Thyroid gland (tissue), 4 donors: Measurements from ENCODE around the gene CDC27.

Source experiments
- POLR2A ChIP-seq, 2 donors: fragments of 450-650 bp; IDR thresholded peaks; one replicate each; pipeline ENCODE4 v1.6.1; 2017; ENCODE audit warnings: antibody characterized with exemption in 2 of 2, mild to moderate bottlenecking in 2 of 2, moderate library complexity in 1 of 2
- TF ChIP-seq, protein P1 (sequence below), 6 experiments: fragments of 200-600 bp in 3 of 6; fragments of 450-650 bp in 3 of 6; sonication (generic) in 3 of 6; IDR thresholded peaks; one replicate each; pipeline ENCODE4 v1.5.1; 2016 to 2019; ENCODE audit warnings: antibody characterized with exemption in 6 of 6, mild to moderate bottlenecking in 2 of 6, inconsistent platforms in 1 of 6, moderate library complexity in 1 of 6

DNA sequence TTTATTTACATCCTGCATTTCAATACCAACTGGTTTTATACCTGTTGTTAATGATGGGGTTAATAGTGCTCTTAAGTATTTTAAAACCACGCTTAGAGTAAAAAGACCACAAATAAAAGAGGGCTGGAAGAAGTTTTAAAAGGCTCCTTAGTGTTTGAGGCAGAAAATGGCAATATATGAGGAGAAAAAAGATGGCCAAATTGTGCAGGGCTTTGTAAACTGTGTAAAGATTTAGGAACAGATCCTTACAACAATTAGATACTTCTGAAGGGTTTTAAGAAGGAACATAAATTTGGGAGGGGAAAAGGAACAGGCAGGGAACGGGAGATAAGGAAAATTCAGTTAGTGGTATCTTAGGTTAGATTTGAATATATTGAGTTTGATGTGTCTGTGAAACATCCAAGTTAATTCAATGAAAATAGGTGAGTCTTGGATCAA is 12.7 kb downstream of the CDC27 start:
- TF ChIP-seq, protein P1, sequence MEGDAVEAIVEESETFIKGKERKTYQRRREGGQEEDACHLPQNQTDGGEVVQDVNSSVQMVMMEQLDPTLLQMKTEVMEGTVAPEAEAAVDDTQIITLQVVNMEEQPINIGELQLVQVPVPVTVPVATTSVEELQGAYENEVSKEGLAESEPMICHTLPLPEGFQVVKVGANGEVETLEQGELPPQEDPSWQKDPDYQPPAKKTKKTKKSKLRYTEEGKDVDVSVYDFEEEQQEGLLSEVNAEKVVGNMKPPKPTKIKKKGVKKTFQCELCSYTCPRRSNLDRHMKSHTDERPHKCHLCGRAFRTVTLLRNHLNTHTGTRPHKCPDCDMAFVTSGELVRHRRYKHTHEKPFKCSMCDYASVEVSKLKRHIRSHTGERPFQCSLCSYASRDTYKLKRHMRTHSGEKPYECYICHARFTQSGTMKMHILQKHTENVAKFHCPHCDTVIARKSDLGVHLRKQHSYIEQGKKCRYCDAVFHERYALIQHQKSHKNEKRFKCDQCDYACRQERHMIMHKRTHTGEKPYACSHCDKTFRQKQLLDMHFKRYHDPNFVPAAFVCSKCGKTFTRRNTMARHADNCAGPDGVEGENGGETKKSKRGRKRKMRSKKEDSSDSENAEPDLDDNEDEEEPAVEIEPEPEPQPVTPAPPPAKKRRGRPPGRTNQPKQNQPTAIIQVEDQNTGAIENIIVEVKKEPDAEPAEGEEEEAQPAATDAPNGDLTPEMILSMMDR (IDR thresholded peaks at IDR 0.05): no peak
- TF ChIP-seq POLR2A (IDR thresholded peaks at IDR 0.05): no peak
